Fibroblast of lung (primary cell): ENCODE data around the gene VWA2. TPM values are rescaled to one million over a fixed set of nuclear protein-coding genes. Genes with fewer than 3 reads are reported as not detected.

ENCODE experiments used
- DNase-seq, 2 donors: peaks; one replicate each; pipeline versions ENCODE4 v3.0.0 to v3.0.0-alpha.2; 2010; ENCODE audit warnings: low read depth in 2 of 2
- H2AFZ ChIP-seq: 2 replicates; pipeline ENCODE4 v1.5.1; 2012; ENCODE audit warnings: low read length, control low read depth, inconsistent platforms
- H3K27ac ChIP-seq: 2 replicates; pipeline ENCODE4 v1.5.1; 2011; ENCODE audit warnings: low read length, control low read depth; ENCODE audit not compliant: insufficient read depth
- H3K27me3 ChIP-seq: 2 replicates; pipeline ENCODE4 v1.5.1; 2011; ENCODE audit warnings: mild to moderate bottlenecking, low read length; ENCODE audit not compliant: control insufficient read depth, insufficient read depth
- H3K36me3 ChIP-seq: 2 replicates; pipeline ENCODE4 v1.5.1; 2011; ENCODE audit warnings: low read length; ENCODE audit not compliant: control insufficient read depth, insufficient read depth
- H3K4me1 ChIP-seq: 2 replicates; pipeline ENCODE4 v1.5.1; 2011; ENCODE audit warnings: low read length; ENCODE audit not compliant: control insufficient read depth, insufficient read depth; ENCODE audit errors: extremely low read depth
- H3K4me2 ChIP-seq: 2 replicates; pipeline ENCODE4 v1.5.1; 2011; ENCODE audit warnings: low read length, control low read depth; ENCODE audit not compliant: insufficient read depth; ENCODE audit errors: extremely low read depth
- H3K4me3 ChIP-seq, 4 experiments: fragments of 200-600 bp in 1 of 4; sonication (generic) in 1 of 4; replicated peaks in 1 of 4; 2 replicates each; pipeline ENCODE4 v1.5.1; 2011 to 2016; ENCODE audit warnings: low read length in 4 of 4, low read depth in 3 of 4, mild to moderate bottlenecking in 3 of 4, control low read depth in 2 of 4, inconsistent platforms in 1 of 4, mixed read lengths in 1 of 4; ENCODE audit not compliant: insufficient read depth in 1 of 4; ENCODE audit errors: control extremely low read depth in 1 of 4
- H3K79me2 ChIP-seq: 2 replicates; pipeline ENCODE4 v1.5.1; 2012; ENCODE audit warnings: mild to moderate bottlenecking, low read length, inconsistent platforms; ENCODE audit not compliant: control insufficient read depth, insufficient read depth
- H3K9ac ChIP-seq: 2 replicates; pipeline ENCODE4 v1.5.1; 2011; ENCODE audit warnings: mild to moderate bottlenecking, low read length, control low read depth; ENCODE audit not compliant: insufficient read depth
- H3K9me3 ChIP-seq: 2 replicates; pipeline ENCODE4 v1.5.1; 2012; ENCODE audit warnings: low read depth, low read length; ENCODE audit not compliant: control insufficient read depth, insufficient read depth
- H4K20me1 ChIP-seq: 2 replicates; pipeline ENCODE4 v1.5.1; 2011; ENCODE audit warnings: low read length; ENCODE audit not compliant: control insufficient read depth, insufficient read depth; ENCODE audit errors: extremely low read depth
- EZH2 ChIP-seq: IDR thresholded peaks from 2 replicates; pipeline ENCODE4 v1.5.1; 2012; ENCODE audit warnings: low read length, control low read depth, mild to moderate bottlenecking; ENCODE audit errors: missing control alignments
- polyA plus RNA-seq, 2 donors: library from polyadenylated mRNA; depleted of rRNA in 1 of 2; stranded (reverse) in 1 of 2; unstranded in 1 of 2; fragments of >200 nt; gene quantifications; 2 replicates each; pipeline ENCODE4 v1.2.1, GENCODE V29; 2011 to 2012; ENCODE audit warnings: missing spikeins in 1 of 2
- total RNA-seq: library from RNA; depleted of rRNA; stranded (reverse); fragments of >200 nt; gene quantifications from 2 replicates; pipeline ENCODE4 v1.2.1, GENCODE V29; 2014
- TF ChIP-seq, protein P1 (sequence below), 2 donors: IDR thresholded peaks in 1 of 2; conservative IDR thresholded peaks in 1 of 2; 1 replicate in 1 of 2; 2 replicates in 1 of 2; pipeline ENCODE4 v1.5.1; 2011 to 2012; ENCODE audit warnings: low read length in 2 of 2, control low read depth in 1 of 2, inconsistent platforms in 1 of 2, low read depth in 1 of 2, mild to moderate bottlenecking in 1 of 2

The VWA2 gene
- total and polyA plus RNA-seq, 2 donors (not counting 1 experiment from before 2014, with no cell fraction given), result 0.11 to 0.17 TPM

DNA sequence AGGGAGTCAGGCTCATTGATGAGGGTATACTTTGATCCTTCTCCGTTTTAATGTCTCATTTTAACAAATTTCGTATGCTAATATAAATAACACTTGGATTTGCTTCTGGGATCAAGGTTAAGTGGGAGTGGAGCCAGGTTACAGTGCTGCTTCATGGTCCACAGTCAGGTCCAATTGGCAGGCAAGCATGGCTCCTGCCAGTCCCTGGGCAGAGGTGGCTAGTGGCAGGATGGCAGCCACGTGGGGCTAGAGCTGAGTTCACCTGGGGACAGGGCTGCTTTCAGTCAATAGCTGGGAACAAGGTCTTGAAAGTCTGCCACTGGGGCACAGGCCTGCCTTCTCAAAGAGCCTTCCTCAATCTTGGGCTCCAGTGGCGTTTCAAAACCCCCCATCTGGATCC is 16.0 kb upstream of the VWA2 start:
- Histone ChIP-seq H3K4me1 (no peaks in the 10 kb centered on the region), H4K20me1 (no peaks in the 10 kb centered on the region), H3K27me3 (no peaks in the 10 kb centered on the region), H2AFZ (no peak overlapping the region), H3K9ac (no peak overlapping the region), H3K9me3 (no peaks in the 10 kb centered on the region), H3K4me2 (no peak overlapping the region), H3K27ac (no peak overlapping the region), H3K79me2 (no peaks in the 10 kb centered on the region), H3K4me3 (no peak overlapping the region), H3K36me3 (no peaks in the 10 kb centered on the region)
- TF ChIP-seq, protein P1, sequence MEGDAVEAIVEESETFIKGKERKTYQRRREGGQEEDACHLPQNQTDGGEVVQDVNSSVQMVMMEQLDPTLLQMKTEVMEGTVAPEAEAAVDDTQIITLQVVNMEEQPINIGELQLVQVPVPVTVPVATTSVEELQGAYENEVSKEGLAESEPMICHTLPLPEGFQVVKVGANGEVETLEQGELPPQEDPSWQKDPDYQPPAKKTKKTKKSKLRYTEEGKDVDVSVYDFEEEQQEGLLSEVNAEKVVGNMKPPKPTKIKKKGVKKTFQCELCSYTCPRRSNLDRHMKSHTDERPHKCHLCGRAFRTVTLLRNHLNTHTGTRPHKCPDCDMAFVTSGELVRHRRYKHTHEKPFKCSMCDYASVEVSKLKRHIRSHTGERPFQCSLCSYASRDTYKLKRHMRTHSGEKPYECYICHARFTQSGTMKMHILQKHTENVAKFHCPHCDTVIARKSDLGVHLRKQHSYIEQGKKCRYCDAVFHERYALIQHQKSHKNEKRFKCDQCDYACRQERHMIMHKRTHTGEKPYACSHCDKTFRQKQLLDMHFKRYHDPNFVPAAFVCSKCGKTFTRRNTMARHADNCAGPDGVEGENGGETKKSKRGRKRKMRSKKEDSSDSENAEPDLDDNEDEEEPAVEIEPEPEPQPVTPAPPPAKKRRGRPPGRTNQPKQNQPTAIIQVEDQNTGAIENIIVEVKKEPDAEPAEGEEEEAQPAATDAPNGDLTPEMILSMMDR (conservative IDR thresholded peaks at IDR 0.05 in 1 of 2, IDR thresholded peaks at IDR 0.05 in 1 of 2; ENCODE audit: low read depth in 1 of 2, low read length in 2 of 2), result no peak
- TF ChIP-seq EZH2, result no peak
- no peak for DNase-seq

DNA sequence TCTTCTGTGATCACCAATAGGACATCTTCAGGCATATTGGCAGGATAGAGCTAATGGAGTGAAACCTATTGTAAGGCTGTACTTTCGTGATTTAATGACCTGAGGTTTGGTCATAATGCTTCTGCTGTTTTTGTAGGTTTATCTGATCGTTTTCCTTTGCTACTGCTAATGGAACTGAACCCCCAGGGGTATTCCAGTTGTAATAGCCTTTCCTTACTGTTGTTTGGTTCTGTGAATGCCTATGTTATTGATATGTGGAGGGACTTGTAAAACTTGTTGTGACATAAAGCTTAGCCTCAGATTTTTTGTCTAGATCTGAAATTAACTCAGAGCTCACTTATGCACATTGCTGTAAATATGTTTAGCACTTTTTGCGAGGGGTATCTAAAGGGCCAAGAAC is 10.9 kb upstream of the VWA2 start:
- TF ChIP-seq, protein P1 (conservative IDR thresholded peaks at IDR 0.05 in 1 of 2, IDR thresholded peaks at IDR 0.05 in 1 of 2; ENCODE audit: low read depth in 1 of 2, low read length in 2 of 2), result no peak
- TF ChIP-seq EZH2, result no peak
- H3K9me3 ChIP-seq, result no peaks in the 10 kb centered on the region
- H3K4me2 ChIP-seq, result no peak overlapping the region
- no peaks in the 10 kb centered on the region for H3K79me2 ChIP-seq
- no peaks in the 10 kb centered on the region for H4K20me1 ChIP-seq
- H2AFZ ChIP-seq, result no peak overlapping the region
- DNase-seq, result no peak
- no peaks in the 10 kb centered on the region for H3K36me3 ChIP-seq
- no peaks in the 10 kb centered on the region for H3K27me3 ChIP-seq
- no peak overlapping the region for H3K9ac ChIP-seq
- no peaks in the 10 kb centered on the region for H3K4me1 ChIP-seq
- no peak overlapping the region for H3K4me3 ChIP-seq
- no peak overlapping the region for H3K27ac ChIP-seq

DNA sequence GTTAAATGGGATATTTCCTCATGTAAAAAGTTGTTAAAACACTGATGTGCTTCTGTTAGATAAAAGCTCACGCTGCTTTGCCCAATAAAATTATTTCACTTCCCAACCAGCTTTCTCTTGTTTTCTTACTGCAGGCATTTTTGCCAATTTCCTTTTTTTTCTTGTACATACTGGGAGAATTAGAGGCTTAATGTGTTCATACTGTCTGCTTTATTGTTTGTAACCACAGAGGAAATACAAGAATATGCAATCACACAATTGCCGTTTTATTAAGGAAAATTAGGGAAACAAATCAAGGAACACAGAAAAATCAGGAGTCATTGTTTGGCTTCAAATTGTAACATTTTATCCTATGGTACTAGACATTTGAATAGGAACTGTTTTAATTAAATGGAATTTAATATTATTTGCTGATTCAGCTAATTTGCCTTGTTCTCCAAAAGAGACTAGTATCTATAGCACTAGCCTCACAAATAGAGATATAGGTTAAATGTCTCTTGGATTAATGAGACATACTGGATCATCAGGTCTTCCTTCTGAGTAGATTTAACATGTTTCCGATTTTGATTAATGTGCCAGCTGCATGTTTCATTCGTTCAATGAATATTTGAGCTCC is 6.4 kb upstream of the VWA2 start:
- Histone ChIP-seq H3K36me3 (no peaks in the 10 kb centered on the region), H4K20me1 (no peaks in the 10 kb centered on the region), H2AFZ (no peak overlapping the region), H3K4me1 (no peaks in the 10 kb centered on the region), H3K4me3 (no peak overlapping the region), H3K9ac (no peak overlapping the region), H3K27me3 (peaks cover 4% of the 10 kb centered on the region), H3K9me3 (no peaks in the 10 kb centered on the region), H3K4me2 (no peak overlapping the region), H3K27ac (no peak overlapping the region), H3K79me2 (no peaks in the 10 kb centered on the region)
- TF ChIP-seq, protein P1 (conservative IDR thresholded peaks at IDR 0.05 in 1 of 2, IDR thresholded peaks at IDR 0.05 in 1 of 2; ENCODE audit: low read depth in 1 of 2, low read length in 2 of 2), result no peak
- TF ChIP-seq EZH2, result no peak
- DNase-seq, result no peak
